Measurements from ENCODE around the gene SLAMF9. TPM values are rescaled to one million over a fixed set of nuclear protein-coding genes. Genes with fewer than 3 reads are reported as not detected.

The SLAMF9 gene
- polyA plus RNA-seq, 2 of the 4 experiments (the other 2 are of a cell fraction) = 0.22 to 0.25 TPM

GRCh38 chr1:159916242-159917051, 37.6 kb downstream of the SLAMF9 start (continued):
- TF ChIP-seq BHLHE40 (IDR thresholded peaks at IDR 0.05; ENCODE audit: low read depth, low read length) (no peak), NPAS2 (CRISPR knock-in tag; IDR thresholded peaks at IDR 0.05; ENCODE audit: borderline replicate concordance) (no peak), CBX2 (IDR thresholded peaks at IDR 0.05; ENCODE audit: borderline replicate concordance, low read depth) (no peak), CHD2 (IDR thresholded peaks at IDR 0.05; ENCODE audit: low read length, partially characterized antibody) (no peak), HOXB5 (CRISPR knock-in tag; IDR thresholded peaks at IDR 0.05) (peak; percentile 60; the same call in 1 of the 2 replicates), FOSL2 (IDR thresholded peaks at IDR 0.05) (peak; percentile 75), FOSL2 (CRISPR knock-in tag; IDR thresholded peaks at IDR 0.05) (peak; percentile 89), EHMT2 (IDR thresholded peaks at IDR 0.05; ENCODE audit: low read depth) (no peak), ATOH8 (CRISPR knock-in tag; IDR thresholded peaks at IDR 0.05; ENCODE audit: low read depth) (no peak), CHD4 (IDR thresholded peaks at IDR 0.05; ENCODE audit: borderline replicate concordance) (no peak), ZSCAN20 (CRISPR knock-in tag; IDR thresholded peaks at IDR 0.05) (no peak), RCOR1 (IDR thresholded peaks at IDR 0.05; ENCODE audit: low read depth, low read length) (no peak), MAZ (IDR thresholded peaks at IDR 0.05; ENCODE audit: borderline replicate concordance, low read depth, low read length) (no peak), GATA3 (IDR thresholded peaks at IDR 0.05; ENCODE audit: borderline replicate concordance) (peak; percentile 98), TFCP2L1 (CRISPR knock-in tag; IDR thresholded peaks at IDR 0.05) (0 out of 2 replicates have a peak, but pooled peaks have one; percentile 21), MYC (IDR thresholded peaks at IDR 0.05; ENCODE audit: borderline replicate concordance, low read length) (no peak), RNF2 (IDR thresholded peaks at IDR 0.05; ENCODE audit: borderline replicate concordance, low read depth) (no peak), JUN (IDR thresholded peaks at IDR 0.05) (peak; percentile 84 to 93; a peak in 4 of 5 replicates), ZNF302 (CRISPR knock-in tag; IDR thresholded peaks at IDR 0.05) (no peak), NFE2L2 (conservative IDR thresholded peaks at IDR 0.05; ENCODE audit: low read length) (no peak), HOXB13 (CRISPR knock-in tag; IDR thresholded peaks at IDR 0.05; ENCODE audit: low read depth) (0 out of 2 replicates have a peak, but pooled peaks have one; percentile 27), ESRRA (IDR thresholded peaks at IDR 0.05; ENCODE audit: borderline replicate concordance, low read length) (no peak)
- TF ChIP-seq, protein P1, sequence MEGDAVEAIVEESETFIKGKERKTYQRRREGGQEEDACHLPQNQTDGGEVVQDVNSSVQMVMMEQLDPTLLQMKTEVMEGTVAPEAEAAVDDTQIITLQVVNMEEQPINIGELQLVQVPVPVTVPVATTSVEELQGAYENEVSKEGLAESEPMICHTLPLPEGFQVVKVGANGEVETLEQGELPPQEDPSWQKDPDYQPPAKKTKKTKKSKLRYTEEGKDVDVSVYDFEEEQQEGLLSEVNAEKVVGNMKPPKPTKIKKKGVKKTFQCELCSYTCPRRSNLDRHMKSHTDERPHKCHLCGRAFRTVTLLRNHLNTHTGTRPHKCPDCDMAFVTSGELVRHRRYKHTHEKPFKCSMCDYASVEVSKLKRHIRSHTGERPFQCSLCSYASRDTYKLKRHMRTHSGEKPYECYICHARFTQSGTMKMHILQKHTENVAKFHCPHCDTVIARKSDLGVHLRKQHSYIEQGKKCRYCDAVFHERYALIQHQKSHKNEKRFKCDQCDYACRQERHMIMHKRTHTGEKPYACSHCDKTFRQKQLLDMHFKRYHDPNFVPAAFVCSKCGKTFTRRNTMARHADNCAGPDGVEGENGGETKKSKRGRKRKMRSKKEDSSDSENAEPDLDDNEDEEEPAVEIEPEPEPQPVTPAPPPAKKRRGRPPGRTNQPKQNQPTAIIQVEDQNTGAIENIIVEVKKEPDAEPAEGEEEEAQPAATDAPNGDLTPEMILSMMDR (IDR thresholded peaks at IDR 0.05) = no peak
- TF ChIP-seq, protein P2, sequence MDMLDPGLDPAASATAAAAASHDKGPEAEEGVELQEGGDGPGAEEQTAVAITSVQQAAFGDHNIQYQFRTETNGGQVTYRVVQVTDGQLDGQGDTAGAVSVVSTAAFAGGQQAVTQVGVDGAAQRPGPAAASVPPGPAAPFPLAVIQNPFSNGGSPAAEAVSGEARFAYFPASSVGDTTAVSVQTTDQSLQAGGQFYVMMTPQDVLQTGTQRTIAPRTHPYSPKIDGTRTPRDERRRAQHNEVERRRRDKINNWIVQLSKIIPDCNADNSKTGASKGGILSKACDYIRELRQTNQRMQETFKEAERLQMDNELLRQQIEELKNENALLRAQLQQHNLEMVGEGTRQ (IDR thresholded peaks at IDR 0.05) = no peak
- TF ChIP-seq, protein P3, sequence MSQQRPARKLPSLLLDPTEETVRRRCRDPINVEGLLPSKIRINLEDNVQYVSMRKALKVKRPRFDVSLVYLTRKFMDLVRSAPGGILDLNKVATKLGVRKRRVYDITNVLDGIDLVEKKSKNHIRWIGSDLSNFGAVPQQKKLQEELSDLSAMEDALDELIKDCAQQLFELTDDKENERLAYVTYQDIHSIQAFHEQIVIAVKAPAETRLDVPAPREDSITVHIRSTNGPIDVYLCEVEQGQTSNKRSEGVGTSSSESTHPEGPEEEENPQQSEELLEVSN (IDR thresholded peaks at IDR 0.05; ENCODE audit: borderline replicate concordance, low read depth) = no peak

Data from A549 (cell line).